GM12864 (cell line): Measurements from ENCODE around the gene NID2.

ENCODE experiments used
- DNase-seq: peaks from one replicate; pipeline ENCODE4 v3.0.0-alpha.2; 2011; ENCODE audit warnings: low read depth
- H3K4me3 ChIP-seq: 2 replicates; pipeline ENCODE4 v1.5.1; 2011; ENCODE audit warnings: mild to moderate bottlenecking, low read depth, low read length, control low read depth
- TF ChIP-seq, protein P1 (sequence below): IDR thresholded peaks from 2 replicates; pipeline ENCODE4 v1.5.1; 2011; ENCODE audit warnings: low read depth, mild to moderate bottlenecking, moderate library complexity, low read length, control low read depth, inconsistent platforms; ENCODE audit errors: missing control alignments

The NID2 gene

DNA sequence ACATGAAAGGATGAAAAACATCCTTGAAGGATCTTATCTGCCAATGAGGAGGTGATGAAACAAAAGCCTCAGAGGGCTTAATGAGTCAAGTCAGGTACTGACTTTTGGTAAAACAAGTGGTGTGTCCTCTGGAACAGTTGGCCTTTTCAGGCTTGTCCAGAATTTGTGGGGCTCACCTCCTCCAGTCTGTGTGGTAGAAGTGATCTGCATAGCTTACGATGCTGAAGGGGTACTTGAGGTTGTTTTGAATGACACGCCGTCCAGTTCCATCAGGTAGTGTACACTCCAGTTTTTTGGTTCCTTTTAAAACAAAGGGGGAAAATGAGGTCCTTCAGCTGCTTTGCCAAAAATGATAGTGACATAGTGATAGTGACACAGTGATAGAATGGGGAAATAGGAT, 62.5 kb downstream of the NID2 start:
- TF ChIP-seq, protein P1, sequence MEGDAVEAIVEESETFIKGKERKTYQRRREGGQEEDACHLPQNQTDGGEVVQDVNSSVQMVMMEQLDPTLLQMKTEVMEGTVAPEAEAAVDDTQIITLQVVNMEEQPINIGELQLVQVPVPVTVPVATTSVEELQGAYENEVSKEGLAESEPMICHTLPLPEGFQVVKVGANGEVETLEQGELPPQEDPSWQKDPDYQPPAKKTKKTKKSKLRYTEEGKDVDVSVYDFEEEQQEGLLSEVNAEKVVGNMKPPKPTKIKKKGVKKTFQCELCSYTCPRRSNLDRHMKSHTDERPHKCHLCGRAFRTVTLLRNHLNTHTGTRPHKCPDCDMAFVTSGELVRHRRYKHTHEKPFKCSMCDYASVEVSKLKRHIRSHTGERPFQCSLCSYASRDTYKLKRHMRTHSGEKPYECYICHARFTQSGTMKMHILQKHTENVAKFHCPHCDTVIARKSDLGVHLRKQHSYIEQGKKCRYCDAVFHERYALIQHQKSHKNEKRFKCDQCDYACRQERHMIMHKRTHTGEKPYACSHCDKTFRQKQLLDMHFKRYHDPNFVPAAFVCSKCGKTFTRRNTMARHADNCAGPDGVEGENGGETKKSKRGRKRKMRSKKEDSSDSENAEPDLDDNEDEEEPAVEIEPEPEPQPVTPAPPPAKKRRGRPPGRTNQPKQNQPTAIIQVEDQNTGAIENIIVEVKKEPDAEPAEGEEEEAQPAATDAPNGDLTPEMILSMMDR = no peak
- DNase-seq = no peak
- H3K4me3 ChIP-seq = no peak overlapping the region

DNA sequence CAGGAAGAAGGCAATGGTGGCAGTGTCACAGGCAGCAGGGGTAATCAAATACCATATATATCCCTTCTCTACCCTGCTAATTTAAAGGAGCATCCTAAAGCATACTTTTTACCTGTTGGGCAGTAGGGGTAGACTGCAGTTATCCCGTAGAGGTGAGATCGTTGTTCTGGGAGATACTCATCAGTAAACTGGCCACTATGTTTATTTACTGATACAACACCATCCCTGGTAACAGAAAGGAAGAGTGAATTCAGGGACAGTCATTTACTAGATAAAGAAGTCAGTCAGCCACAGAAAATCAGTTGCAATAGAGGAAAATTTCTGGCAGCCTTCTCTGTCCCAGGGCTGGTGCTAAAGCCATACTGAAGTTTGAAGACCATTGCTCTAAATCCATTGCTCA, 63.2 kb downstream of the NID2 start:
- TF ChIP-seq, protein P1 = no peak
- DNase-seq = no peak
- H3K4me3 ChIP-seq = no peak overlapping the region

DNA sequence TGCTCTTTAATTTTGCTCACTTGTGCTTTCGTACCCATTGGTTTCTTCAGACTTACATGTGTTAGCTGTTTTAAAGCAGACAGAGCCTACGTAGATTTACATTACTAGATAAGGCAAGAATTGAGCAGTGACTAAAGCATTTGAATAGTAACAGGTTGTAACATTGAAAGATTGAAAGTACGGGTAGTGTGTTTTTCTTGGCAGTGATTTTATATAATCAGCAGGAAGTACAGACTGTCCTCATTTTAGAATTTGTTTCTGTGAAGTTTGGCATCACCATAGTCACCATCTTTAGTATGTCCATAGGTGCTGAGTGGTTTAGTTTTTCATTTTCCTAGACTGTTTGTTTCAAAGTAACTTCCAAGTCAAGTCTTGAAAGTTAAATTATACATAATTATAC, 65.5 kb downstream of the NID2 start:
- TF ChIP-seq, protein P1 = no peak
- DNase-seq = no peak
- no peak overlapping the region for H3K4me3 ChIP-seq

DNA sequence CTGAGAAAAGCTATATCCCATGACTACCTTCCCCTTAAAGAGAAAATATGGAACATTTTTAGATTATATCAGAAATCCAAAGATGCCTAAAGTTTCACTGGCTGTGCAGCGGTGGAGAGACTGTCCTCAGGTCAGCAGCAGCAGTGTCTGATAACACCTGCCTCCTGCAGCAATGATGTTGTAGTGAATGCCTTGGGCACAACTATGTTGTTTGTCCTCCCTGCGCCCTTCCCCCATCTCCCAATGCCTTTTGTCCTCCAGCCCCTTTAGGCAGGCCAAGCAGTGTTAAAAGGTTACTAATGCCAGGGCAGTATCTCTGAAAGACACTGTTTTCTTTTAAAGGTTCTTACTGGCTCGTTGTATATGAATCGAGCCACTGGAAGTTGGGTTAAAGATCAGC, 66.3 kb downstream of the NID2 start:
- TF ChIP-seq, protein P1 = no peak
- H3K4me3 ChIP-seq = no peak overlapping the region
- no peak for DNase-seq

DNA sequence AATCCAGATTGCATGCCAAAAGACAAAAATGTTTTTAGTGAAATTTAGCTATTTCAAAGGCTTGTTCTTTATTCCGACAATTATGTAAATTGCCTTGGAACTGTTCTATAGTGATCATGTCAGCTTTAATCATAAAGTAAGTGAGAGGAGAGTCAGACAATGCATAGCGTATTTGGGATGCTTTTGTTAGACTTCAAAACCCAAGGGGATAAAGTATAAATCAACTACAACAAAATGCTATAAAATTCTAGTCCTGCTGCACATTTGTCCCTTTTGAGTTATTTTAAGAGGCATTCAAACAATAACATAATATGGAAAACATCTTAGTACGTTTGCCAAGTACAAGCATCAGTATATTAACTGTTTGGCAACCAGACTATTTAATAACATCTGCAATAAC, 68.2 kb downstream of the NID2 start:
- DNase-seq = no peak
- H3K4me3 ChIP-seq = no peak overlapping the region
- TF ChIP-seq, protein P1 = no peak

DNA sequence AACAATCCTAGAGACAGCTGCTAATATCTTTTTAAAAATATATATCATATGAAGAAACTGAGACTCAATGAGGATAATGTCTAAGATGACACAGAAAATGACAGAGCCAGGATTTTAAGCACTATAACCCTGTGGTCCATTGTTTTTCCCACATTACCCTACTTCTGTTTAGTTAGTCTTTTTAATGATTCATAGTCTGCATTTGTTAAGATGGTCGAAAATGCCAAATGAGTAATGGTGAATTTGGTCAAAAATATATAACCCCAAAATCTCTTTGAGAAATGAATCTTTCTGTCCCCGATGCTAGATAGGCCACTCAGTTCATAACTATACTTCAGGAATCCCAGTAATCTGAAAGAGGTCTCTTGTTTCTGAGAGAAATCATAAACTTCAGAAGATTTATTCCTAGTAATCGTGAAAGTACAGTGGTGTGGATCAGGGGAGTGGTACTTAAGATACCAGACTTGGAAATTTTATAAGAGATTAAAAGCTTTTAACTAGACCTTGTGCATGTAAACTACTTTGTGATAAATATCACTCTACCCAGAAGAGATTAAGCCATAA, 68.8 kb downstream of the NID2 start:
- H3K4me3 ChIP-seq = no peak overlapping the region
- TF ChIP-seq, protein P1 = no peak
- DNase-seq = no peak

DNA sequence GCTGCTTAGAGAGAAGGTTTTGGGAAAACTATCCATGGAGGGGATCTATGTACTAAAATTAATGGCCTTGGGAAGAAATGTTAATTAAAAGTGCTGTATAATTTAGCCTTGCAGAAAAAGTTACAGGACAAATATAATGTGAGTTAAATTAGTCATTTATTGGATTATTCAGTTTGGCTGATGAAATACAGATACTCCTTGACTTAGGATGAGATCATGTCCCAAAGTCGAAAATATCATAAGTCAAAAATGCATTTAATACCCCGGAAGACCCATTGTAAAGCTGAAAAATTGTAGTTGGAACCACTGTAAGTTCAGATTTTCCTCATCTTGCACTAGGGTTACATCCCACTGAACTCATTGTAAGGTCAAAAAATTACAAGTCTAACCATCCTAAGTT, 69.8 kb downstream of the NID2 start:
- H3K4me3 ChIP-seq = no peak overlapping the region

More for the DNA sequence above, 69.8 kb downstream of the NID2 start:
- no peak for DNase-seq
- TF ChIP-seq, protein P1 = no peak
